ENCODE data around the gene IFFO2. TPM values are rescaled to one million over a fixed set of nuclear protein-coding genes. Genes with fewer than 3 reads are reported as not detected.
"Not testable (repeated sequence)": the region's sequence is repeated elsewhere in the genome, so short reads cannot be mapped to it uniquely, and the experiment has no call there.

IFFO2 gene
- total and polyA plus RNA-seq, 2 donors (not counting 1 experiment from before 2014, with no cell fraction given), result 5.8 to 10.4 TPM

DNA sequence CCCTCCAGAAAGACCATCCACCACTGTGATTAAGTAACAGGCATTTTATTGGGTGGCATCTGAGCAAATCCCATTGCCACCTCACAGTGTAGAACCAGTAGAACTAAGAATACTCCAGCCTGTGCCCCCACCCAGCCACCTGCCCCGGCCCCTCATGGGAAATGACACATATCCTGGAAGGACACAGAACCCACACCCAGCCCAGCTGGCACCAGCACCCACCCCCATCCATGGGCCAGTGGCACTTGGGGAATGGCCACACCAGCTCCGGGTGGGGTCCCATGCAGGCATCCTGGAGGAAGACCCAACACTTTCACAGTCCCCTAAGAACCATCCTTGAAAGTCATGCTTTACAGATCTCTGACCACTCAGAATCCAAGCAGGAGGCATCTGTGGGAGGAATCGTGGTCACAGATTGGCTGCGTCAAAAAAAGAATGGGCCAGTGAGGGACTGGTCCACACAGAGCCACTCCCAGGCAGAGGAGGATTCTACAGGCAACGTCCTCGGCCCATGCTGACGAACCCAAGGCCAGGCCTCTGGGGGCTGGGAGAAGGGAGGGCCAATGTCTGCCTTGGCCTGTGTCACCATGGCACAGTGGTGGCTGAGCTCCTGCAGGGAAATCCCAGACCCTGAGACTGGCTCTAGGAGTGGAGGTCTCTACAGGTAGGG, 84.9 kb downstream of the IFFO2 start:
- H3K27ac ChIP-seq (ENCODE audit: insufficient read depth, low read length), result no peak overlapping the region
- no peak overlapping the region for H3K4me2 ChIP-seq (ENCODE audit: extremely low read depth, insufficient read depth, low read length)
- no peaks in the 10 kb centered on the region for H3K27me3 ChIP-seq (ENCODE audit: control insufficient read depth, insufficient read depth, low read length)
- no peaks in the 10 kb centered on the region for H3K4me1 ChIP-seq (ENCODE audit: control insufficient read depth, extremely low read depth, insufficient read depth, low read length)
- no peak overlapping the region for H3K4me3 ChIP-seq (replicated peaks in 1 of 4; ENCODE audit: control extremely low read depth in 1 of 4, insufficient read depth in 1 of 4, low read depth in 3 of 4, low read length in 4 of 4)
- H3K9ac ChIP-seq (ENCODE audit: insufficient read depth, low read length), result no peak overlapping the region
- H3K9me3 ChIP-seq (ENCODE audit: control insufficient read depth, insufficient read depth, low read depth, low read length), result no peaks in the 10 kb centered on the region
- no peaks in the 10 kb centered on the region for H3K79me2 ChIP-seq (ENCODE audit: control insufficient read depth, insufficient read depth, low read length)
- TF ChIP-seq, protein P1, sequence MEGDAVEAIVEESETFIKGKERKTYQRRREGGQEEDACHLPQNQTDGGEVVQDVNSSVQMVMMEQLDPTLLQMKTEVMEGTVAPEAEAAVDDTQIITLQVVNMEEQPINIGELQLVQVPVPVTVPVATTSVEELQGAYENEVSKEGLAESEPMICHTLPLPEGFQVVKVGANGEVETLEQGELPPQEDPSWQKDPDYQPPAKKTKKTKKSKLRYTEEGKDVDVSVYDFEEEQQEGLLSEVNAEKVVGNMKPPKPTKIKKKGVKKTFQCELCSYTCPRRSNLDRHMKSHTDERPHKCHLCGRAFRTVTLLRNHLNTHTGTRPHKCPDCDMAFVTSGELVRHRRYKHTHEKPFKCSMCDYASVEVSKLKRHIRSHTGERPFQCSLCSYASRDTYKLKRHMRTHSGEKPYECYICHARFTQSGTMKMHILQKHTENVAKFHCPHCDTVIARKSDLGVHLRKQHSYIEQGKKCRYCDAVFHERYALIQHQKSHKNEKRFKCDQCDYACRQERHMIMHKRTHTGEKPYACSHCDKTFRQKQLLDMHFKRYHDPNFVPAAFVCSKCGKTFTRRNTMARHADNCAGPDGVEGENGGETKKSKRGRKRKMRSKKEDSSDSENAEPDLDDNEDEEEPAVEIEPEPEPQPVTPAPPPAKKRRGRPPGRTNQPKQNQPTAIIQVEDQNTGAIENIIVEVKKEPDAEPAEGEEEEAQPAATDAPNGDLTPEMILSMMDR (conservative IDR thresholded peaks at IDR 0.05 in 1 of 2, IDR thresholded peaks at IDR 0.05 in 1 of 2; ENCODE audit: low read depth in 1 of 2, low read length in 2 of 2), result no peak
- no peak for TF ChIP-seq EZH2 (IDR thresholded peaks at IDR 0.05; ENCODE audit: low read length, missing control alignments)
- DNase-seq (ENCODE audit: low read depth in 2 of 2), result no peak
- no peak overlapping the region for H2AFZ ChIP-seq (ENCODE audit: low read length)
- H4K20me1 ChIP-seq (ENCODE audit: control insufficient read depth, extremely low read depth, insufficient read depth, low read length), result no peaks in the 10 kb centered on the region
- H3K36me3 ChIP-seq (ENCODE audit: control insufficient read depth, insufficient read depth, low read length), result no peaks in the 10 kb centered on the region

DNA sequence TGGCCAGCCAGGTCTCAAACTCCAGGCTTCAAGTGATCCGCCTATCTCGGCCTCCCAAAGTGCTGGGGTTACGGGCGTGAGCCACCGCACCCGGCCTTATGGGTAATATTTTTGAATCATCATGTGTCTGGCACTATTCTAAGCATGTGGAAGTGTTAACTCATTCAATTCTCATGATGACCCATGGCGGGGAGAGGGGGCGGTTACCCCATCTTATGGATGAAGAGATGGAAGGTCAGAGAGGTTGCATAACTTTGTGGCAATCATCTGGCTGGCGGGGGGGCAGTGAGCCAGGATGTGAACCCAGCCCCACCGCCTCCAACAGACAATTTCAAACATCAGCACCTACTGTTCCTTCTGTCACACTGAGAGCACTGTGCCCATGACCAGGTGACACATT, 85.5 kb downstream of the IFFO2 start:
- DNase-seq (ENCODE audit: low read depth in 2 of 2), result no peak
- Histone ChIP-seq H3K27ac (ENCODE audit: insufficient read depth, low read length) (no peak overlapping the region), H3K4me1 (ENCODE audit: control insufficient read depth, extremely low read depth, insufficient read depth, low read length) (no peaks in the 10 kb centered on the region), H3K36me3 (ENCODE audit: control insufficient read depth, insufficient read depth, low read length) (no peaks in the 10 kb centered on the region), H3K4me3 (replicated peaks in 1 of 4; ENCODE audit: control extremely low read depth in 1 of 4, insufficient read depth in 1 of 4, low read depth in 3 of 4, low read length in 4 of 4) (no peak overlapping the region), H3K9ac (ENCODE audit: insufficient read depth, low read length) (no peak overlapping the region), H2AFZ (ENCODE audit: low read length) (no peak overlapping the region), H4K20me1 (ENCODE audit: control insufficient read depth, extremely low read depth, insufficient read depth, low read length) (no peaks in the 10 kb centered on the region), H3K4me2 (ENCODE audit: extremely low read depth, insufficient read depth, low read length) (no peak overlapping the region), H3K9me3 (ENCODE audit: control insufficient read depth, insufficient read depth, low read depth, low read length) (no peaks in the 10 kb centered on the region), H3K79me2 (ENCODE audit: control insufficient read depth, insufficient read depth, low read length) (no peaks in the 10 kb centered on the region), H3K27me3 (ENCODE audit: control insufficient read depth, insufficient read depth, low read length) (peaks cover 1% of the 10 kb centered on the region)
- no peak for TF ChIP-seq EZH2 (IDR thresholded peaks at IDR 0.05; ENCODE audit: low read length, missing control alignments)
- TF ChIP-seq, protein P1 (conservative IDR thresholded peaks at IDR 0.05 in 1 of 2, IDR thresholded peaks at IDR 0.05 in 1 of 2; ENCODE audit: low read depth in 1 of 2, low read length in 2 of 2), result no peak

DNA sequence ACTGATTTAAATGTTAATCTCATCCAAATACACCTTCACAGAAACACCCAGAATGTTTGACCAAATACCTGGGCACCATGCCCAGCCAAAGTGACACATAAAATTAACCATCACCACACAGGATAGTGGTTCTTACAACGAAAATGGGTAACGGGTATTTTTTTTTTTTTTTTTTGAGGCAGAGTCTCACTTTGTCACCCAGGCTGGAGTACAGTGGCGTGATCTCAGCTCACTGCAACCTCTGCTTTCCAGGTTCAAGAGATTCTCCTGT, 85.9 kb downstream of the IFFO2 start:
- not testable (repeated sequence) for H3K4me2 ChIP-seq (ENCODE audit: extremely low read depth, insufficient read depth, low read length); H3K27ac ChIP-seq (ENCODE audit: insufficient read depth, low read length); H3K9ac ChIP-seq (ENCODE audit: insufficient read depth, low read length); H4K20me1 ChIP-seq (ENCODE audit: control insufficient read depth, extremely low read depth, insufficient read depth, low read length); H3K79me2 ChIP-seq (ENCODE audit: control insufficient read depth, insufficient read depth, low read length); DNase-seq (ENCODE audit: low read depth in 2 of 2); H3K27me3 ChIP-seq (ENCODE audit: control insufficient read depth, insufficient read depth, low read length); H3K36me3 ChIP-seq (ENCODE audit: control insufficient read depth, insufficient read depth, low read length); H2AFZ ChIP-seq (ENCODE audit: low read length); H3K4me1 ChIP-seq (ENCODE audit: control insufficient read depth, extremely low read depth, insufficient read depth, low read length); H3K9me3 ChIP-seq (ENCODE audit: control insufficient read depth, insufficient read depth, low read depth, low read length); H3K4me3 ChIP-seq (replicated peaks in 1 of 4; ENCODE audit: control extremely low read depth in 1 of 4, insufficient read depth in 1 of 4, low read depth in 3 of 4, low read length in 4 of 4)
